SH-SY5Y (cell line): ENCODE measurements around the gene PDGFRB.

ENCODE experiments used
- GATA2 ChIP-seq: IDR thresholded peaks from 2 replicates; pipeline ENCODE4 v1.6.1; 2011; ENCODE audit warnings: mild to moderate bottlenecking, low read depth, low read length
- GATA3 ChIP-seq: IDR thresholded peaks from 2 replicates; pipeline ENCODE4 v1.6.1; 2011; ENCODE audit warnings: low read depth, mild to moderate bottlenecking, low read length, moderate library complexity

- TF ChIP-seq GATA2: no peak
- no peak for TF ChIP-seq GATA3
Observed at GRCh38 chr5:150156027-150156368, 353 bp upstream of the PDGFRB start.
